ENCODE data around the gene VWA5B2.

The VWA5B2 gene

GRCh38 chr3:184272269-184272668 is 42.9 kb downstream of the VWA5B2 start:
- no peak overlapping the region for H3K4me3 Mint-ChIP-seq
- no peak for ATAC-seq

DNA sequence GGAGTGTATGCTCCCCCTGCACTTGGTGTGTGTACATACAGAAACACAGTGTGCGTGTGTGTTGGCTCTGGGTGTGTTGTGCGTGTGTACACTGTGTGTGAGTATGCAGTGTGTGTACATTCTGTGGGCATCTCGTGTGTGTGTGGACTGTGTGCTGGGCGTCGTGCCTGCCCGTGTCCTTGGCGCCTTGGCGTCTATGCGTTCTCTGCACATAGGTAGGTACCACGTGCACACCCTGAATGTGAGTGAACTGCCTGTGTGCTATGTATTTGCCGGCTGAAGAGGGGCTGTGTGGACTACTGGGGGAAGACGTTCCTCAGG is 46.0 kb downstream of the VWA5B2 start:
- ATAC-seq (no peak), DNase-seq (ENCODE audit: low spot score in 2 of 2) (no peak)
- Mint-ChIP-seq H3K4me1 (peaks cover 7% of the 10 kb centered on the region), H3K4me3 (peak overlapping the region; percentile 6), H3K36me3 (no peaks in the 10 kb centered on the region), H3K27ac (no peak overlapping the region), H3K9me3 (no peaks in the 10 kb centered on the region)

More at GRCh38 chr3:184272269-184272668, 42.9 kb downstream of the VWA5B2 start:
- Mint-ChIP-seq H3K27ac (no peak overlapping the region), H3K9me3 (no peaks in the 10 kb centered on the region), H3K36me3 (no peaks in the 10 kb centered on the region), H3K4me1 (peaks cover 7% of the 10 kb centered on the region)
- DNase-seq (ENCODE audit: low spot score in 2 of 2): no peak

DNA sequence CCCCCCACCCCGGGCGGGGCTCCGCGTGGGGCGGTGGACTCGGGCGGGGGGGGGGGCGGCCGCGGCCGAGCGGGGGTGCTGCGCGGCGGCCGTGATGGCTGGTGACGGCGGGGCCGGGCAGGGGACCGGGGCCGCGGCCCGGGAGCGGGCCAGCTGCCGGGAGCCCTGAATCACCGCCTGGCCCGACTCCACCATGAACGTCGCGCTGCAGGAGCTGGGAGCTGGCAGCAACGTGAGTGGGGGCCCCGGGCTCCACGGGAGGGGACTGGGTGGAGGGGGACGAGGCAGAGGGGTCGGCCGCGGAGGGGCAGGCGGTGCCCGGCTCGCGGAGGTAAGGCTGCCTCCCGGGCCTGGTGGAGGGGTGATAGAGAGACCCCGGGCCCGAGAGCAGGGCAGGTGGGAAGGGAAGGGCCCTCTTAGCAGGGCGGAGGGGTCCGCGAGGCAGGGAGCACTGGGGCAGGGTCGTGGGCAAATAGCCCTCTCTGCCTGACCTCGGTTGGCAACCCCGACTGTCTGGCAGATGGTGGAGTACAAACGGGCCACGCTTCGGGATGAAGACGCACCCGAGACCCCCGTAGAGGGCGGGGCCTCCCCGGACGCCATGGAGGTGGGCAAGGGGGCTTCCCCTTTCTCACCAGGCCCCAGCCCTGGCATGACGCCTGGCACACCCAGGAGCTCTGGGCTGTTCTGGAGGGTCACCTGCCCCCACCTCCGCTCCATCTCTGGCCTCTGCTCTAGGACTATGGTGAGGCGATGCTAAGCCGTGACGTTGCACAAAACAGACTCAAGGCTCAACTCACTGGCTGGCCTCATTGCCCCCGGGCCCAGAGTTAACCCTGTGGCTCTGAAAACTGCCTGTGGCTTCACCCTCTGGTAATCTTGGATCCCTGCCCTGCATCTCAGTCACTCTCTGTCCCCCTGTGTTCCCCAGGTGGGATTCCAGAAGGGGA is 46.9 kb downstream of the VWA5B2 start, which contains the start of gene ECE2:
TSS of gene ECE2 (plus strand) at position 62 of the 950 bp plus-strand sequence. CDS start at position 194, 132 bp downstream.
- no peak within 1 kb of the TSS for H3K27ac Mint-ChIP-seq
- H3K4me3 Mint-ChIP-seq: peak within 1 kb of the TSS; percentile 6

DNA sequence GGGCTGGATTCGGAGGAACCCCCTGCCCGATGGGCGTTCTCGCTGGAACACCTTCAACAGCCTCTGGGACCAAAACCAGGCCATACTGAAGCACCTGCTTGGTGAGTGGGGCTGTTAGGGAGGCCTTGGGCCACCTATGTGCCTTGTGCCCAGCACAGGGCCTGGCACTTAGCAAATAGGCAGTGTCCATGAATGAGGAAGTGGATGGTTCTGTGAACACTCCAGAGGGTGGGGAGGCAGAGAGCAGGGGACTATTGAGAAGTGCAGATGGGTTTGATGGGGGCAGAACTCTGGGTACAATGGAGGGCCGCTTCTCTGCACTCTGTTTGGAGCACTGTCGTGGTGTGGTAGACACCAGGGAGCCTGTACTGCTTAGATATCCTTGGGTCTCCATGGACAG is 48.0 kb downstream of the VWA5B2 start:
- no peak for DNase-seq (ENCODE audit: low spot score in 2 of 2)
- Mint-ChIP-seq H3K27ac (no peak overlapping the region), H3K36me3 (no peaks in the 10 kb centered on the region), H3K4me1 (peaks cover 7% of the 10 kb centered on the region), H3K9me3 (no peaks in the 10 kb centered on the region), H3K4me3 (no peak overlapping the region)
- no peak for ATAC-seq

More for the DNA sequence above, 46.9 kb downstream of the VWA5B2 start, which contains the start of gene ECE2:
- no peaks in the 10 kb centered on the region for H3K36me3 Mint-ChIP-seq
- H3K4me1 Mint-ChIP-seq: peaks cover 7% of the 10 kb centered on the region
- DNase-seq (ENCODE audit: low spot score in 2 of 2): no peak
- ATAC-seq: no peak
- no peaks in the 10 kb centered on the region for H3K9me3 Mint-ChIP-seq

DNA sequence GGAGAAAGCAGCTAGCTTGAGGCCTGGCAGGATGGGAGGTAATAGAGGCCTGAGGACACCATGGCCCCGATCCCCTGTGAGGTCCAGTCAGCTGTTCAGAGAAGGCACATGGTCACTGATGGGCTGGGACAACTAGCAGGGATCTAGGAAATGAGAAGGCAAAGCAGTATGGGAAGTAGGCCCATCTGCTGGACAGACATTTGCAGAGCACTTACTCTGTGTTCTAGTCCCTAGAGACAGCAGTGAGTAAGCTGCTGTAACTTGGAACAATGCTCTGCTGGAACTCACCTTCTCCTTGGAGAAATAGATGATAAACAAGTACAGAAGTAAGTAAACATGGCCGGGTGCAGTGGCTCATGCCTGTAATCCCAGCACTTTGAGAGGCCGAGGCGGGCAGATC is 53.6 kb downstream of the VWA5B2 start:
- H3K4me3 Mint-ChIP-seq: no peak overlapping the region
- H3K4me1 Mint-ChIP-seq: no peaks in the 10 kb centered on the region
- peaks cover 4% of the 10 kb centered on the region for H3K36me3 Mint-ChIP-seq
- DNase-seq (ENCODE audit: low spot score in 2 of 2) (no peak), ATAC-seq (no peak)
- H3K27ac Mint-ChIP-seq: no peak overlapping the region
- H3K9me3 Mint-ChIP-seq: no peaks in the 10 kb centered on the region

GRCh38 chr3:184283681-184284080 is 54.3 kb downstream of the VWA5B2 start:
- Mint-ChIP-seq H3K4me3 (no peak overlapping the region), H3K36me3 (peaks cover 4% of the 10 kb centered on the region), H3K4me1 (no peaks in the 10 kb centered on the region), H3K9me3 (no peaks in the 10 kb centered on the region), H3K27ac (no peak overlapping the region)
- no peak for DNase-seq (ENCODE audit: low spot score in 2 of 2)
- ATAC-seq: no peak

DNA sequence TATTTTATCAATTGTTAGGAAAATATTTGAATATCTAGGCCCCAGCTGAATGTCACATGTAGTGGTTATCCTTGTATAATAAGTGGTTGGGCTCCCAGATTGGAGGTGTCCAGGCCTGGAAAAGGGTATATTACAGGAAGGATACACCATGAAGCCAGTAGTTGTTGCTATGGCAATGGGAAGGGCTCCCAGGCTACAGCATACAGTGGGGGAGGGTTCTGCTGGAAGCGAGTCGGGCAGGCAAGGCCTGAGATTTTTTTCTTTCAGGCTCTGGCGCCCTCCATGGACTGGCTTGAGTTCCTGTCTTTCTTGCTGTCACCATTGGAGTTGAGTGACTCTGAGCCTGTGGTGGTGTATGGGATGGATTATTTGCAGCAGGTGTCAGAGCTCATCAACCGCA is 55.3 kb downstream of the VWA5B2 start:
- Mint-ChIP-seq H3K36me3 (peaks cover 4% of the 10 kb centered on the region), H3K4me3 (no peak overlapping the region), H3K9me3 (no peaks in the 10 kb centered on the region), H3K4me1 (no peaks in the 10 kb centered on the region), H3K27ac (no peak overlapping the region)
- ATAC-seq: peak; percentile 55
- no peak for DNase-seq (ENCODE audit: low spot score in 2 of 2)

GRCh38 chr3:184289426-184289938 is 60.1 kb downstream of the VWA5B2 start:
- peak; percentile 51 to 83 for DNase-seq (ENCODE audit: low spot score in 2 of 2)
- Mint-ChIP-seq H3K4me3 (no peak overlapping the region), H3K36me3 (peaks cover 4% of the 10 kb centered on the region), H3K9me3 (no peaks in the 10 kb centered on the region), H3K4me1 (no peaks in the 10 kb centered on the region), H3K27ac (no peak overlapping the region)
- peak; percentile 69 for ATAC-seq

- no peaks in the 10 kb centered on the region for H3K4me1 Mint-ChIP-seq
- no peaks in the 10 kb centered on the region for H3K9me3 Mint-ChIP-seq
- H3K27ac Mint-ChIP-seq: no peak overlapping the region
- peaks cover 4% of the 10 kb centered on the region for H3K36me3 Mint-ChIP-seq
- DNase-seq (ENCODE audit: low spot score in 2 of 2): no peak
- no peak overlapping the region for H3K4me3 Mint-ChIP-seq
- no peak for ATAC-seq
Measured at GRCh38 chr3:184290331-184290730, 60.9 kb downstream of the VWA5B2 start.

GRCh38 chr3:184291044-184291737 is 61.8 kb downstream of the VWA5B2 start:
- ATAC-seq (no peak), DNase-seq (ENCODE audit: low spot score in 2 of 2) (no peak)
- Mint-ChIP-seq H3K36me3 (peaks cover 4% of the 10 kb centered on the region), H3K9me3 (no peaks in the 10 kb centered on the region), H3K4me1 (no peaks in the 10 kb centered on the region), H3K4me3 (no peak overlapping the region), H3K27ac (no peak overlapping the region)
